AG09309 (cell line): ENCODE measurements around the gene UGT2B7.

ENCODE experiments used
- DNase-seq: peaks from one replicate; pipeline ENCODE4 v3.0.0-alpha.2; 2010; ENCODE audit warnings: low read depth
- H3K4me3 ChIP-seq: 2 replicates; pipeline ENCODE4 v1.5.1; 2011; ENCODE audit warnings: mild to moderate bottlenecking, low read depth, low read length, moderate library complexity; ENCODE audit not compliant: control insufficient read depth
- TF ChIP-seq, protein P1 (sequence below): IDR thresholded peaks from 2 replicates; pipeline ENCODE4 v1.5.1; 2011; ENCODE audit warnings: mild to moderate bottlenecking, low read depth, low read length, inconsistent platforms; ENCODE audit not compliant: insufficient read depth, control insufficient read depth; ENCODE audit errors: missing control alignments

UGT2B7 gene

GRCh38 chr4:69069085-69069484, 27.2 kb upstream of the UGT2B7 start:
- DNase-seq = no peak
- no peak overlapping the region for H3K4me3 ChIP-seq
- TF ChIP-seq, protein P1, sequence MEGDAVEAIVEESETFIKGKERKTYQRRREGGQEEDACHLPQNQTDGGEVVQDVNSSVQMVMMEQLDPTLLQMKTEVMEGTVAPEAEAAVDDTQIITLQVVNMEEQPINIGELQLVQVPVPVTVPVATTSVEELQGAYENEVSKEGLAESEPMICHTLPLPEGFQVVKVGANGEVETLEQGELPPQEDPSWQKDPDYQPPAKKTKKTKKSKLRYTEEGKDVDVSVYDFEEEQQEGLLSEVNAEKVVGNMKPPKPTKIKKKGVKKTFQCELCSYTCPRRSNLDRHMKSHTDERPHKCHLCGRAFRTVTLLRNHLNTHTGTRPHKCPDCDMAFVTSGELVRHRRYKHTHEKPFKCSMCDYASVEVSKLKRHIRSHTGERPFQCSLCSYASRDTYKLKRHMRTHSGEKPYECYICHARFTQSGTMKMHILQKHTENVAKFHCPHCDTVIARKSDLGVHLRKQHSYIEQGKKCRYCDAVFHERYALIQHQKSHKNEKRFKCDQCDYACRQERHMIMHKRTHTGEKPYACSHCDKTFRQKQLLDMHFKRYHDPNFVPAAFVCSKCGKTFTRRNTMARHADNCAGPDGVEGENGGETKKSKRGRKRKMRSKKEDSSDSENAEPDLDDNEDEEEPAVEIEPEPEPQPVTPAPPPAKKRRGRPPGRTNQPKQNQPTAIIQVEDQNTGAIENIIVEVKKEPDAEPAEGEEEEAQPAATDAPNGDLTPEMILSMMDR = no peak

GRCh38 chr4:69070590-69070989, 25.7 kb upstream of the UGT2B7 start:
- DNase-seq = no peak
- TF ChIP-seq, protein P1 = no peak
- H3K4me3 ChIP-seq = no peak overlapping the region

DNA sequence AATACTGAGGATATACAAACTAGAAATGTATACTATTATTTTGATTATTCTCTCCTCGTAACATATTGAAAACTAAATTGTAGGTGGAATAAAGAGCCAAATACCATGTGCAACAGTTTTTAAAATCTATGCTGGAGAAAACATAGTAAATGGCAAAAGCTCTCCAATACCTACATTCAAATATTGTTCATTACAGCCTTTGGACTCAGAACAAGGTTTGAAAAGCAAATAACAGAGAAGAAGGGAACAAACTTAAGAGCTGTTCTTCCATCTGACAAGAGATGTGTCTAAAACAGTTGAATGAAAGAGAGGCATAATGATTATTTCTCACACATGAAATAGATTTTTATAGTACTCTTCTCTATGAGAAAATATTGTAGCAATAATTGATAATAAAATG, 25.0 kb upstream of the UGT2B7 start:
- H3K4me3 ChIP-seq = no peak overlapping the region
- TF ChIP-seq, protein P1 = no peak
- no peak for DNase-seq

DNA sequence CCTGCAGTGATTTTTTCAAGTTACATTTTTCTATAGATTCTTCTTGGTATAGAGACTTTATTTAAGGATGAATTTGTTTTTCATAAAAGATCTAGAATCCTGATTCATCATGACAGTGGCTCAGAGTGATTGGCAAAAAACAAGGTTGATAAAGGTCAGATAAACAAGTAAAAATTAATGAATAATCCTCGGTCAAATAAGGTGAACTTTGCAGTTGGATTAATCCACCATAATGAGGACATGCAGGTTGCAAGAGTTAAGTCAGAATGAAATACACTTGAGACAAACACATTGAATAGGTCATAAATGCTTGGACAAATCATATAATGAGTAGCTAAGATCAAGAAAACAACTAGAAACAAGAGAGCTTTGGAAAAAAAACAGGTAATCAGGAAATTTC, 22.9 kb upstream of the UGT2B7 start:
- TF ChIP-seq, protein P1 = no peak
- no peak overlapping the region for H3K4me3 ChIP-seq
- no peak for DNase-seq

DNA sequence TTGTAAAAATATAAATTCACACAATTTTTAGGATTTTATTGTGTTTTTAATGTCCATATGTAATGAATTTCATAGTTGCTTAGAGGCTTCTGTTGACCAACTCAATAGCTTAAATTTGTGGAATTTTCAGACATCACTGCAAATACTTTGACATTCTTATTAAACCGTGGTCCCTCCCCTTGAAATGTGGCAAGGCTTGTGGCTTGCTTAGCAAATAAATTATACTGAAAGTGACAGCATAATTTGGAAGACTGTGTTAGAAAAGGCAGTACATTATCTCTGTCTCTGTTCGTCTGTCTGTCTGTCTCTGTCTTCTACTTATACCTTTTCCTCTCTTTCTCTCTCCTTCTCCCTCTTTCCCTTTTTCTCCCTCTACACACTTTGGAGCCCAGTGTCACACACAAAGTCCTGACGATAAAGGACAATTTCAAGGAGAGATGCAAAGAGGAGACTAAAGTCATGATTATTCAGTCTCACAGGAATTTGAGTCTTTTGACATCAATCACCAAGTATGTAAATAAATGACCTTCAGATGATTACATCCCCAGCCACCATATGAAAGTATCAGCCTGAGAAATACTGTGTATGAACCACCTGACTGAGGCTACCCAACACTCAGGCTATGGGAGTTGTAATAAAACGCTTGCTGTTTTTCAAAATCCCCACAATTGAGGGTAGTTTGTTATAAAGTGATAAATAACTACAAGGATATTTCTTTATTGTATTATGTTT, 21.0 kb upstream of the UGT2B7 start:
- no peak overlapping the region for H3K4me3 ChIP-seq
- DNase-seq = no peak
- TF ChIP-seq, protein P1 = no peak

DNA sequence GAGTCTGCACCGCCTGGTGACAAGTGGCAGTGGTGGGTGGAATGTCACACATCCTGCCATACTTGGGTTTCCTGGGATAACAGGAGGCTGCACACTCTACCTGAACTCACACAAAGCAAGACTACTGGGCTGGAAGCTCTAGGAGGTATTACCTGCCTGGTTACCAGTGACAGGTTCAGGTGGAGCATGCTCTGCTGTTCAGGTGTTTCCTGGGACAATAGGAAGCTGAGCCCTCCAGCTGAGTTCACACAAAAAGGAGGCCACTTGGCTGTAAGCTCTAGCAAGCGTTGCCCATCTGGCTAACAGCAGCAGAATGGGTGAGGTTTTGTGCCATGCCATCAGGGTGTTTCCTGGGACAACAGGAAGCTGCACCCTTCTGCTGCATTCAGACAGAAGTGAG, 17.4 kb upstream of the UGT2B7 start:
- no peak for DNase-seq
- TF ChIP-seq, protein P1 = no peak
- no peak overlapping the region for H3K4me3 ChIP-seq
